LHCN-M2 (cell line): Measurements from ENCODE around the gene NELL1. TPM values are rescaled to one million over a fixed set of nuclear protein-coding genes. Genes with fewer than 3 reads are reported as not detected.

ENCODE experiments used
- DNase-seq: peaks from one replicate; pipeline ENCODE4 v3.0.0-alpha.2; 2012; ENCODE audit warnings: low read depth
- total RNA-seq: library from RNA; depleted of rRNA; stranded (reverse); fragments of >200 nt; gene quantifications from 2 replicates; pipeline ENCODE4 v1.2.3, GENCODE V29; 2014

The NELL1 gene
- total RNA-seq, 1 experiment from 2014 or later: not detected

DNA sequence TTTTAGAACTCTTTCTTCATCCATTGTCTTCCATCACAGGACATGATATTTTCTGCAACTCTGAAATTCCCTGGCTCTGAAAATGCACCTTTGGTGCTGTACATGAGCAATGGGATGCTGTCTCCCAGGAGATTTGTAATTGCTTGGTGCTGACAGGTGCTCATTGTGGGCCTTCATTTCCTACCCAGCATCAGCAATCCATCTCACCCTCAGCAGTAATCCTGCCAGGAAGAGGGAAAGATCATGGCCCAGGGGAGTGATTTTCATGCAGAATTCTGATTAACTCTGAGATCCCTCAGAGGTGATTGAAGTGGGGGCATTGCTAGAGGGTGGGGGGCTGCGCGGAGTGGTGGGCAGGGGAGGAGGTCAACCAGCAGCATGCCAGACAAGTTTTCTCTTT lies 651.7 kb downstream of the NELL1 start:
- no peak for DNase-seq

GRCh38 chr11:21321530-21321929 lies 652.1 kb downstream of the NELL1 start:
- no peak for DNase-seq

DNA sequence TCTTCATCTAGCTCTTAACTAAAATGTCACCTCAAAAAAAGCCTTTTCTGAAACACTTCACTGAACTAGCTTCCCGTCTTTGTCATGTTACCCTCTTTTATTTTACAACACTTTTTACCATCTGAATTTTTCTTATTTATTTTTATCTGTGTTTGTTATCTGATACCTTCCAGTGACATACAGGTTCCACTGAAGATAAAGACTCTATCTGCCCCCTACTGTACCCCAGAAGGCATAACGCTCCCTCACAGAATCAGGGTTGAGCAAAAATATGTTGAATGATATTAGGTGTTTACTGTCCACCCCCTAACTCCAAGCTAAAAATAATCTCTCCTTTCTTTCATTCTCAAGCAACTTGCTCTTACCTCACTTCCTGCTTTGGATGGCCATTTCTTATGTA lies 654.2 kb downstream of the NELL1 start:
- DNase-seq: no peak

- DNase-seq: no peak
Observed at GRCh38 chr11:21343204-21343603, 673.8 kb downstream of the NELL1 start.

DNA sequence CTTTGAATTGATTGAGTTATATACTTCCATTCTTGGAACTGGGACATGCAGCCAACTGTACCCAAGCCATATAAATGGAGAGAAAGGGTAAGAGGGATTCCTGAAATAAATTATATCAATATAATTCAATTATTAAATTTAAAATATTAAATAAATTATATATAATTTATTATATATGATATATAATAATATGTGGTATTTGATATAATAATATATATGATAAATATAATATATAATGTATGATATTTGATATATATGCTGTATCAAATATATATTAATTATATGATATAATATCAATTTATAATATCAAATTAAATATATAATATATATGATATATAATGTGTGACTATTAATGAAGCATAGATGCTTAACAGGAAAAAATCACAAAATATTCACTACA lies 677.0 kb downstream of the NELL1 start:
- DNase-seq: no peak

GRCh38 chr11:21350613-21351012 lies 681.2 kb downstream of the NELL1 start:
- no peak for DNase-seq

DNA sequence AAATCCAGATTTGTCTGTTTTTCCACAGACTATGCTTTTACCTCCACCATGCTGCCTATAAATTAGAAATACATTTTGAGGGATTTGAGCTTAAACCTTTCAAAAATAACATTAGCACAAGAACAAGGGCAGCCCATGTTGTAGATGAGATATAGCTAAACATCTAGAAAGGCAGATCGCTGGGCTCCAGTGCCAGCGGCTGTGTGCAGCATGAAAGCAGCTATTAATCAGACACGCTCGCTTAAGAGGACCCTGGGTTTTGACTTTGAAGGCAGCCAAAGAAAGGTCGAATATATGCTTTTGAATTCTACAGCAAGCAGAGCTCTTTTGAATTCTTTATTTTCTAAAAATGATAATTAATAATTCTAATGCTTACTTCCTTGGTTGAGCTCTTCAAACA lies 684.0 kb downstream of the NELL1 start:
- DNase-seq: no peak

DNA sequence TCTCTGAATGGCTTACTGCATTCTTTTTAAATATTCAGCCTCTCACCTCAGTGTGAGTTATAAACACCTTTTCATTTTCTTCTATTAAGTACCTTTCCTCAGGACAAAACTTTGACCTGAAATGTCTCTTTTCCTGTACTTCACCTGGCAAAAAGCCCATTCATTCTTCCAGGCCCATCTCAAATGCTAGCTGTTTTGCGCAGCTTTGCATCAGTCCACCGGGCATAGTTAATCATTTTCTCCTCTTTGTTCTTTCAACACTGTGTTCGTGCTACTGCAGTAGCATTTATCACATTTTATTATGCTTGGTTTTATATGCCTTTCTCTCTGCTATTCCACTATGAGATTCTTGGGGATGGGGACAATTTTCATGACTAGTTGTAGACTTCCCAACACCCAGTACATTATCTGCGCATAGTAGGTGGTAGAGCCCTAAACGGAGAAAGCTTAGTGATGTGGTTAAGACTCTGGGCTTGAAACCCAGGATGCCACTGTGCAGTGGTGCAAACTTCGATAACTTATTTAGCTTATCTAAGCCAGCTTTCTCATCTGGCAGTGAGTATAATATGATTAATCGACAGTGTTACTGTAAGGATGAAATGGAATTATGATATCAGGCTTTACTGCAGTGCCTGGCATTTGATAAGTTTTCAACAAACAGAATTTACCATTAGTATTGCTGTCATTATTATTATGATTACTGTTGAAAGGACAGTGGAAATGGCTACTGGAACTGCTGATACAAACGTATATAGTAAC lies 695.7 kb downstream of the NELL1 start:
- DNase-seq: no peak

DNA sequence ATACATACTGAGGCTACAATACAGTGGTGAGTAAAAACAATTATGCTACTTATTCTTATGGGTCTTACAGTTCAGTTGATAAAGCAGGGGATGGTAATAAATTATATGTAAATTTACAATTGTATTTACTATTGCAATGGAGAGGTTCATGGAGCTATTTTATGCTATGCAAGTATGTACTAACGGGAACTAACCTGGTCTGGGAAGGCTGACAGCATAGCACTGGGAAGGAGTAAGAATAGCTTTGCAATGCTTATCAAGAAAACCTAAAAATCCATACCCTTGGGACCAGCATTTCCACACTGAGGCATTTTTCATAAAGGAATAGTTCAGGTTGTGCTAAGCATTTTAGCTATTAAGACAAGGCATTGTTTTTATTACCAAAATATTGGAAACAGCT lies 700.6 kb downstream of the NELL1 start:
- DNase-seq: no peak

- DNase-seq: no peak
Observed at GRCh38 chr11:21371044-21371443, 701.7 kb downstream of the NELL1 start.

GRCh38 chr11:21372672-21373071 lies 703.3 kb downstream of the NELL1 start:
- DNase-seq: no peak

- no peak for DNase-seq
Observed at GRCh38 chr11:21374376-21374775, 705.0 kb downstream of the NELL1 start.

- no peak for DNase-seq
Observed at GRCh38 chr11:21385669-21386440, 716.5 kb downstream of the NELL1 start.

GRCh38 chr11:21390430-21390829 lies 721.0 kb downstream of the NELL1 start:
- DNase-seq: no peak

DNA sequence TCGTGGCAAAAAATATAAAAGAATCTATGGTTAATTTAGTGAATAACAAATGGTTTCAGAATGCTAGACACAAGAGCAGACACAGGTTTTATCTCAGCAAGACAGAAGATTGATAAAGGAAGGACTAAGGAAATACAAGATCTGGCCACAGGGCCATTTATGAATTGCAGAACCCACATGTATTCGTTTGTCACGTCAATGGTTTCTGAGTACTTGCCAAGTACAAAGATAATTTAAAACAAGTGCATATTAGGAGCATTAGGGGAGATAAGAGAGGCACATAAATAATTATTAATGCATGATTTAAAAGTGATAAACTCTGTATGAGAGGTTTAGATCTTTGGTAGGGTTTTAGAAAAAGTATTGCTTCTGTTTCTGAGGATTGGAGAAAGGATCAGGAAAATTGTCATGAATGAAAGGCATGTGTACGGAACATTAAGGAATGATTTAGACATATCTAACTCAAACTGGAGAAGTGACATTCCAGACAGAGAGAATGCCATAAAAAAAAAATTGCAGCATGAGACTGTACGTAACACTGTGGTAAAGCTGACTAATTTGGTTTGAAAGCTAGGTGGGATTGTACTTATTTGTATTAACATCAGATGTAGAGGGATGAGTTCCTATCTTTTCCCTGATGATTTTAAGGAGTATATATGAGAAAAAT lies 727.1 kb downstream of the NELL1 start:
- no peak for DNase-seq

- DNase-seq: no peak
Observed at GRCh38 chr11:21398195-21398594, 728.8 kb downstream of the NELL1 start.

DNA sequence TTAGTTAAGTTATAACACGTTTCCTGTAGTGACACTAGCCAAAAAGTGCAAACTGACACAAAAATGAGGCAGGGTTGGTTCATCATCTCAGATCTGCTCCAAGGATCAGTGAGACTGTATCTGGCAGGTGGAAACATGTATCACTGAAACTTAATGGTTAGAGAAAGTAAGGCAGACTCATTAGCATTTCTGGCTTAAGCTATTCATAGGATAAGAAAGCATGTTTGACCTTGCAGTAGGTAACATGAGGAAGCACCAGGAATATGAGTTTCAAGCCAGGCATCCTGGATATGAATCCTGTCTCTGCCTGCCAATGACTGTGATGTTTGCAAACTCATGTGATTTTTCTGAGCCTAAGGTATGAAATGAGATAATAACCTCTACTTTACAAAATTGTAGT lies 732.1 kb downstream of the NELL1 start:
- no peak for DNase-seq

GRCh38 chr11:21402274-21402673 lies 732.9 kb downstream of the NELL1 start:
- DNase-seq: no peak

DNA sequence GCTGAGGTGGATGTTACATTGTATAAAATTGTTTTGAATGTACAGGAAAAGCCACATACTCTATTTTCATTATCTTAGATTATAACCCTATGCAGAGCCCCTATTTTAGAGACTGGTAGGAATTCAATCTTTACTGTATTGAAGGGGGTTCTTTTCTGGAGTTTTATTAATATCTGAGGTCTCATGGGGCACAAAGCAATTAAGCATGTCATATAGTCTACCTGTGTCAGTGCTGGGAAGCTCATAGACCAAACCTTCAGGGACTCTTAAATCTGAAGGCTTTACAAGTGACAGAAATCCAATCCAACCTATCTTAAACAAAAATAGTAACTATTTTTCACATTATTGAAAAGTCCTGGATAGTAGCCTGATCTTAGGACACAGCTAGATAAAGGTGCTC lies 733.7 kb downstream of the NELL1 start:
- no peak for DNase-seq

DNA sequence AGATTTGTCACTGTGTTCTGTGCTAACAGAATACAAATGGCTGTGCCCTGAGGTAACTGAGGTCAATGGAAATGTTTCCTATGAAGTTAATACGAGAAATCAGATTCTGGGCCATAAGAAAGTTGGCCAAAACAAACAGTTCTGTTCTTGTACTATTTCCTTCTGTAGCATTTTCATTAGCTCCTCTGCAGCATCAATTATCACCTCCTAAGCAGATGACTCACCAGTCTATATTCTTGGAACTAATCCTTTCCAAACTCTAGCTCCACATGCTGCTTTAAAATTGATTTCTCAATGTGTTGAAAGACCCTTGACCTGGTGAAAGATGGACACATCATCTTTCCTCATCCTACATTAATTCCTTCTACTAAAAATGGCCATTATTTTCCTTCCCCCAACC lies 736.0 kb downstream of the NELL1 start:
- DNase-seq: no peak

GRCh38 chr11:21410513-21410912 lies 741.1 kb downstream of the NELL1 start:
- DNase-seq: no peak

DNA sequence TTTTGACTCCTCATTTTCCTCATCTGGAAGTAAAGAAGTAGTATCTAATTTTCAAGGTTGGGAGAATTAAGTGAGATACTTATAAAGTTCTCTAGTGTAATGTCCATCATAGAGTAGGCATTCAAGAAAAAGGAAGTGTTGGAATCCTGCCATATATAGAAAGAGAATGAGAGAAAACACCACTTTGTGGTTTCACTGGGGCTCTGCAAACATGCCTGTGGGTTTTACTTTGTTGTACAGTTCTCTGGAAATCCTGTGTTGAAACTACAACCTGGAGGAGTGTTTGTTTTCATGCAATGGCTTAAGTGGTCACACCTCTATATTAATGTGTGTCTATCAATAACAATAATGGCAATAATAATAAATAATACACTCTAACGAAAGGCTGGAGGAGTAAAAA lies 741.7 kb downstream of the NELL1 start:
- no peak for DNase-seq

- DNase-seq: no peak
Observed at GRCh38 chr11:21411597-21411996, 742.2 kb downstream of the NELL1 start.
